Endothelial cell of umbilical vein (primary cell): ENCODE results near the gene MCRIP2.

ENCODE experiments used
- EZH2 ChIP-seq: IDR thresholded peaks from 2 replicates; pipeline ENCODE4 v1.6.1; 2012; ENCODE audit warnings: borderline replicate concordance, low read depth, mild to moderate bottlenecking, moderate library complexity, low read length, inconsistent platforms; ENCODE audit not compliant: severe bottlenecking
- FOS ChIP-seq: IDR thresholded peaks from 2 replicates; pipeline ENCODE4 v1.6.1; 2011; ENCODE audit warnings: mild to moderate bottlenecking, low read length, moderate library complexity, borderline replicate concordance; ENCODE audit not compliant: insufficient read depth
- GATA2 ChIP-seq: IDR thresholded peaks from 2 replicates; pipeline ENCODE4 v1.7.0; 2011; ENCODE audit warnings: low read depth, mild to moderate bottlenecking, moderate library complexity, mixed read lengths, low read length; ENCODE audit not compliant: insufficient read length, insufficient read depth
- JUN ChIP-seq: IDR thresholded peaks from 2 replicates; pipeline ENCODE4 v1.6.1; 2011; ENCODE audit warnings: borderline replicate concordance, low read depth; ENCODE audit not compliant: insufficient read length, insufficient read depth
- MAX ChIP-seq: IDR thresholded peaks from 2 replicates; pipeline ENCODE4 v1.6.1; 2011; ENCODE audit not compliant: insufficient read depth, insufficient read length
- MYC ChIP-seq: IDR thresholded peaks from one replicate; pipeline ENCODE4 v1.6.1; 2011; ENCODE audit warnings: mild to moderate bottlenecking, low read depth, low read length
- POLR2A ChIP-seq: IDR thresholded peaks from 2 replicates; pipeline ENCODE4 v1.6.1; 2012; ENCODE audit warnings: low read depth, mild to moderate bottlenecking, control low read depth, low read length
- POLR2AphosphoS5 ChIP-seq: IDR thresholded peaks from 2 replicates; pipeline ENCODE4 v1.6.1; 2012; ENCODE audit warnings: low read depth, mild to moderate bottlenecking, control low read depth, low read length, moderate library complexity; ENCODE audit not compliant: insufficient read depth
- TF ChIP-seq, protein P1 (sequence below), 2 donors: IDR thresholded peaks; 1 replicate in 1 of 2; 2 replicates in 1 of 2; pipeline ENCODE4 v1.5.1; 2011; ENCODE audit warnings: low read length in 2 of 2, mild to moderate bottlenecking in 2 of 2, moderate library complexity in 2 of 2, control low read depth in 1 of 2, inconsistent platforms in 1 of 2, low read depth in 1 of 2; ENCODE audit not compliant: insufficient read depth in 1 of 2; ENCODE audit errors: extremely low read depth in 1 of 2

- TF ChIP-seq MAX, result no peak
- TF ChIP-seq, protein P1, sequence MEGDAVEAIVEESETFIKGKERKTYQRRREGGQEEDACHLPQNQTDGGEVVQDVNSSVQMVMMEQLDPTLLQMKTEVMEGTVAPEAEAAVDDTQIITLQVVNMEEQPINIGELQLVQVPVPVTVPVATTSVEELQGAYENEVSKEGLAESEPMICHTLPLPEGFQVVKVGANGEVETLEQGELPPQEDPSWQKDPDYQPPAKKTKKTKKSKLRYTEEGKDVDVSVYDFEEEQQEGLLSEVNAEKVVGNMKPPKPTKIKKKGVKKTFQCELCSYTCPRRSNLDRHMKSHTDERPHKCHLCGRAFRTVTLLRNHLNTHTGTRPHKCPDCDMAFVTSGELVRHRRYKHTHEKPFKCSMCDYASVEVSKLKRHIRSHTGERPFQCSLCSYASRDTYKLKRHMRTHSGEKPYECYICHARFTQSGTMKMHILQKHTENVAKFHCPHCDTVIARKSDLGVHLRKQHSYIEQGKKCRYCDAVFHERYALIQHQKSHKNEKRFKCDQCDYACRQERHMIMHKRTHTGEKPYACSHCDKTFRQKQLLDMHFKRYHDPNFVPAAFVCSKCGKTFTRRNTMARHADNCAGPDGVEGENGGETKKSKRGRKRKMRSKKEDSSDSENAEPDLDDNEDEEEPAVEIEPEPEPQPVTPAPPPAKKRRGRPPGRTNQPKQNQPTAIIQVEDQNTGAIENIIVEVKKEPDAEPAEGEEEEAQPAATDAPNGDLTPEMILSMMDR (IDR thresholded peaks at IDR 0.05; ENCODE audit: extremely low read depth in 1 of 2, insufficient read depth in 1 of 2, low read depth in 1 of 2, low read length in 2 of 2), result no peak
- no peak for TF ChIP-seq POLR2A
- TF ChIP-seq POLR2AphosphoS5, result no peak
- no peak for TF ChIP-seq EZH2
- TF ChIP-seq JUN, result no peak
- TF ChIP-seq MYC, result no peak
- no peak for TF ChIP-seq GATA2
- no peak for TF ChIP-seq FOS
These were observed 29.9 kb downstream of the MCRIP2 start for GRCh38 chr16:671353-672131.
